Peyer's patch (tissue), 4 donors: ENCODE measurements around the gene PCDHGA6.

Source experiments
- POLR2A ChIP-seq, 2 donors: fragments of 450-650 bp; IDR thresholded peaks; one replicate each; pipeline ENCODE4 v1.5.1; 2017; ENCODE audit warnings: antibody characterized with exemption in 2 of 2, mild to moderate bottlenecking in 2 of 2, moderate library complexity in 2 of 2
- TF ChIP-seq, protein P1 (sequence below), 6 experiments: fragments of 450-650 bp in 4 of 6; fragments of 200-600 bp in 2 of 6; sonication (generic) in 1 of 6; IDR thresholded peaks; one replicate each; pipeline ENCODE4 v1.5.1; 2017 to 2019; ENCODE audit warnings: antibody characterized with exemption in 6 of 6, mild to moderate bottlenecking in 3 of 6, moderate library complexity in 1 of 6

DNA sequence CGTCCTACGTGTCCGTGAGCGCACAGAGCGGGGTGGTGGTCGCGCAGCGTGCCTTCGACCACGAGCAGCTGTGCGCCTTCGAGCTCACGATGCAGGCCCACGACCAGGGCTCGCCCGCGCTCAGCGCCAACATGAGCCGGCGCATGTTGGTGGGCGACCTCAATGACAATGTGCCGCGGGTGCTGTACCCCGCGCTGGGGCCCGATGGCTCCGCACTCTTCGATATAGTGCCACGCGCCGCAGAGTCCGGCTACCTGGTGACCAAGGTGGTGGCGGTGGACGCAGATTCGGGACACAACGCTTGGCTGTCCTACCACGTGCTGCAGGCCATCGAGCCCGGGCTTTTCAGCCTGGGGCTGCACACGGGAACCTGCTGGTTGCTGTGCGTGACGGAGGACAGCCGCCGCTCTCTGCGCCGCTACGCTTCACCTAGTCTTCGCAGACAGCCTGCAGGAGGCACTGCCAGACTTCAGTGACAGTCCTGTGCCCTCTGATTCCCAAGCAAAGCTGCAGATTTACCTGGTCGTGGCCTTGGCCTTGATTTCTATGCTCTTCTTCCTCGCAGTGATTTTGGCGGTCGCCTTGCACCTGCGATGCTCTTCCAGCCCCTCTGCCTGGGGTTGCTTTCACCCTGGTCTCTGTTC is 54.2 kb downstream of the PCDHGA6 start:
- no peak for TF ChIP-seq POLR2A (IDR thresholded peaks at IDR 0.05)
- TF ChIP-seq, protein P1, sequence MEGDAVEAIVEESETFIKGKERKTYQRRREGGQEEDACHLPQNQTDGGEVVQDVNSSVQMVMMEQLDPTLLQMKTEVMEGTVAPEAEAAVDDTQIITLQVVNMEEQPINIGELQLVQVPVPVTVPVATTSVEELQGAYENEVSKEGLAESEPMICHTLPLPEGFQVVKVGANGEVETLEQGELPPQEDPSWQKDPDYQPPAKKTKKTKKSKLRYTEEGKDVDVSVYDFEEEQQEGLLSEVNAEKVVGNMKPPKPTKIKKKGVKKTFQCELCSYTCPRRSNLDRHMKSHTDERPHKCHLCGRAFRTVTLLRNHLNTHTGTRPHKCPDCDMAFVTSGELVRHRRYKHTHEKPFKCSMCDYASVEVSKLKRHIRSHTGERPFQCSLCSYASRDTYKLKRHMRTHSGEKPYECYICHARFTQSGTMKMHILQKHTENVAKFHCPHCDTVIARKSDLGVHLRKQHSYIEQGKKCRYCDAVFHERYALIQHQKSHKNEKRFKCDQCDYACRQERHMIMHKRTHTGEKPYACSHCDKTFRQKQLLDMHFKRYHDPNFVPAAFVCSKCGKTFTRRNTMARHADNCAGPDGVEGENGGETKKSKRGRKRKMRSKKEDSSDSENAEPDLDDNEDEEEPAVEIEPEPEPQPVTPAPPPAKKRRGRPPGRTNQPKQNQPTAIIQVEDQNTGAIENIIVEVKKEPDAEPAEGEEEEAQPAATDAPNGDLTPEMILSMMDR (IDR thresholded peaks at IDR 0.05), result no peak
